ENCODE data around the gene SLC15A1. TPM values are rescaled to one million over a fixed set of nuclear protein-coding genes. Genes with fewer than 3 reads are reported as not detected.

SLC15A1 gene
- total RNA-seq, 4 donors from 2014 or later: 0.19 to 5.3 (median 2.3) TPM

DNA sequence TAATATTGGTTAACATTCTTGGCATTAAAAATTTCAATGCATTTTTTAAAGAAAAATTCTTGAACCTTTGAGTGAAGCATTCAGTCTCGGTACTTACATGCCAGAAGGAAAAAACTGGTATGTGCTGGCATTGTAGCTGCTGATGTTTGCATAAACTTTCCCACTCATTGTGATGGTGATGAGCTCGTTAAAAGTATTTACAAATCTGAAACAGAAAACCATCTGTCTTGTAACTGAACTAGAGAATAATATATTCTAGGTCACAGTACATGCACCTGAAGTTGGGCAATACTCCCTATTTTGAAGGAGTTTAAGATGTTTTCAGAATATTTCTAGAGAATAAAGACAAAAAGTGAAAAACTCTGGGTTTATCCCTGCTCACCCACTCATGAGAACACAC, 64.1 kb downstream of the SLC15A1 start:
- no peaks in the 10 kb centered on the region for H3K36me3 ChIP-seq
- H3K4me3 ChIP-seq: no peak overlapping the region
- 43 to 47% methylated on average over 2 of the region's 2 CpGs for WGBS, 2 donors
- no peaks in the 10 kb centered on the region for H3K9me3 ChIP-seq
- TF ChIP-seq, protein P1, sequence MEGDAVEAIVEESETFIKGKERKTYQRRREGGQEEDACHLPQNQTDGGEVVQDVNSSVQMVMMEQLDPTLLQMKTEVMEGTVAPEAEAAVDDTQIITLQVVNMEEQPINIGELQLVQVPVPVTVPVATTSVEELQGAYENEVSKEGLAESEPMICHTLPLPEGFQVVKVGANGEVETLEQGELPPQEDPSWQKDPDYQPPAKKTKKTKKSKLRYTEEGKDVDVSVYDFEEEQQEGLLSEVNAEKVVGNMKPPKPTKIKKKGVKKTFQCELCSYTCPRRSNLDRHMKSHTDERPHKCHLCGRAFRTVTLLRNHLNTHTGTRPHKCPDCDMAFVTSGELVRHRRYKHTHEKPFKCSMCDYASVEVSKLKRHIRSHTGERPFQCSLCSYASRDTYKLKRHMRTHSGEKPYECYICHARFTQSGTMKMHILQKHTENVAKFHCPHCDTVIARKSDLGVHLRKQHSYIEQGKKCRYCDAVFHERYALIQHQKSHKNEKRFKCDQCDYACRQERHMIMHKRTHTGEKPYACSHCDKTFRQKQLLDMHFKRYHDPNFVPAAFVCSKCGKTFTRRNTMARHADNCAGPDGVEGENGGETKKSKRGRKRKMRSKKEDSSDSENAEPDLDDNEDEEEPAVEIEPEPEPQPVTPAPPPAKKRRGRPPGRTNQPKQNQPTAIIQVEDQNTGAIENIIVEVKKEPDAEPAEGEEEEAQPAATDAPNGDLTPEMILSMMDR (IDR thresholded peaks at IDR 0.05): no peak
- no peak for TF ChIP-seq POLR2A (IDR thresholded peaks at IDR 0.05)
- intact Hi-C loops (cut with DNase I): no loop called here
- no peaks in the 10 kb centered on the region for H3K27me3 ChIP-seq
- no peak overlapping the region for H3K27ac ChIP-seq
- H3K4me1 ChIP-seq: no peaks in the 10 kb centered on the region
- no peak for DNase-seq

DNA sequence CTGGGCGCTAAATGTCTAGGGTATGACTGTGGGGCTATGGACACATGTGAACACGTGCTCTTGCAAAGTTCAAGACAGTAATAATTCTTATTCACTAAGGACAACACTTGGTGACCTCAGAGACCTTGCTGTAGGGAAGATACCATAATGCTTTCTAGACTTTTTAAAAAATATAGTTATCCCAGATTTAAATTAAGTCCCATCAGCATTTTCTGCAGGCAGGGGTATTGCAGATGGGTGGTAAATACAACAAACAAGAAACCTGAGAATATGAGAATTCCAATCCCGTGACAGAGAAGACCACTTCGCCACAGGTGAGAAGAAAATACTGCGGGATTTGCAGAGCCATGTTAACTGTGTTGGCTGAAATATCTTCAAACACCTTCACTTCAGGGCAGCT, 65.2 kb downstream of the SLC15A1 start:
- Histone ChIP-seq H3K27me3 (no peaks in the 10 kb centered on the region), H3K4me1 (no peaks in the 10 kb centered on the region), H3K9me3 (no peaks in the 10 kb centered on the region), H3K4me3 (no peak overlapping the region), H3K27ac (no peak overlapping the region), H3K36me3 (no peaks in the 10 kb centered on the region)
- 67 to 81% methylated on average over 5 of the region's 5 CpGs for WGBS, 2 donors
- no peak for DNase-seq
- no peak for TF ChIP-seq POLR2A (IDR thresholded peaks at IDR 0.05)
- TF ChIP-seq, protein P1 (IDR thresholded peaks at IDR 0.05): no peak
- intact Hi-C loops (cut with DNase I): no loop called here

DNA sequence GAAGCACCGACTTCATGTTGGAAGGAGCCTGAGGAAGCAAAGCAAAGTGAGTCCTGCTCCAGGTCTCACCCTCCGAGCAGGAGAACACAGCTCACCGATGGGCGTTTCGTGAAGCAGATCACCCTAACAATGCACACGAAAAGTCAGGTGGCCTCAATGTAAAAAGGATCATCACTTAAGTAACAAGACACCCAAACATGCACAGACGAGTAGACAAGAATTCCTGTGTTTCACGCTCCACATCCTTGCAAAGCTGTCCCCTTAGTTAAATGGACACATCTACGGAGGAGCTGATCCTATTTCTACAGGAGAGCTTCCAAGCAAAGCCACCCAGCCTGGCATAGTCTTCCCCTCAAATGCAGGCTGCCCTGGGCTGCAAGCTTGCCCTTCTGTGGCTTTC, 66.2 kb downstream of the SLC15A1 start:
- TF ChIP-seq POLR2A (IDR thresholded peaks at IDR 0.05): no peak
- TF ChIP-seq, protein P1 (IDR thresholded peaks at IDR 0.05): no peak
- intact Hi-C loops (cut with DNase I): no loop called here
- H3K9me3 ChIP-seq: no peaks in the 10 kb centered on the region
- H3K27me3 ChIP-seq: no peaks in the 10 kb centered on the region
- H3K4me1 ChIP-seq: no peaks in the 10 kb centered on the region
- no peaks in the 10 kb centered on the region for H3K36me3 ChIP-seq
- no peak overlapping the region for H3K4me3 ChIP-seq
- 41 to 74% methylated on average over 5 of the region's 9 CpGs for WGBS, 2 donors
- no peak for DNase-seq
- H3K27ac ChIP-seq: no peak overlapping the region

DNA sequence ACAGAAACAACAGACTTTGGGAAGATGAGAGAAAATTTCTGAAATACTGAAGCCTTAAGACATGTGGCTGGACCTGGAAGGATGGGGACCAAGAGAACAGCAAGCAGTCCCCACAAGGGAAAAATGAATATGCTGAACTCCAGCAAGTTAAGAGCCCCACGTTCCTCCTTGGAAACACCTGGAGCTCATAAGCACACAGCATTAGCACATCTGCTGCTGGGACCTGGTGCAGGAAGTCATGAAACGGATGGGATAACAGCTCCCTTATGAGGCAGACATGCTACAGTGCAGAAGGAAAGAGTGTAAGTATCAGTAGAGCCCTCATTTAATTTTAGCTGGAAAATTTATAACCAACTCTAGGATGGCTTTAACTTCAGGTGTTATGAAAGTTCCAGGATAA, 67.3 kb downstream of the SLC15A1 start:
- TF ChIP-seq, protein P1 (IDR thresholded peaks at IDR 0.05): no peak
- TF ChIP-seq POLR2A (IDR thresholded peaks at IDR 0.05): no peak
- Histone ChIP-seq H3K4me1 (no peaks in the 10 kb centered on the region), H3K27ac (no peak overlapping the region), H3K27me3 (no peaks in the 10 kb centered on the region), H3K36me3 (no peaks in the 10 kb centered on the region), H3K4me3 (no peak overlapping the region), H3K9me3 (no peaks in the 10 kb centered on the region)
- DNase-seq: no peak
- intact Hi-C loops (cut with DNase I): no loop called here
- WGBS, 2 donors: 33 to 77% methylated on average over 2 of the region's 2 CpGs

DNA sequence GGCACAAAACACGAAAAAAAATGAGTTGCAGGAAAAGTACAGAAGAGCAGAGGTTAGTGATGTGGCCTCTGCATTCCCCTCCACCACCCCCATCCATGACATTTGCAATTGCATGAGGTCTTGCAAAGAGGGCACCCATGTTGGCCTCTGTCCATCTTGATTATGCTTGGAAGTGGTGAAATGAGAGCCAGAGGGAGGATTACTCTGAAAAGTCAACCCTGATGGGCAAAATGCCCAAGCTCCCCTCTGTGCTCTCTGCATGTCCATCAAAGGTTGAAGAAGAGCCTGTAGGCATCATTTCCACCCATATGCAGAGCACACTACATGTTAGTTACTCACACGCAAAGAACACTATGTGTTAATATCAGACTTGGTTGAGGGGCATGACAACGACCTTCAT, 71.4 kb downstream of the SLC15A1 start:
- 74 to 78% methylated on average over 3 of the region's 3 CpGs for WGBS, 2 donors
- Histone ChIP-seq H3K27ac (no peak overlapping the region), H3K36me3 (no peaks in the 10 kb centered on the region), H3K4me1 (peaks cover 0 to 25% (median 0%) of the 10 kb centered on the region in 3 donors), H3K4me3 (no peak overlapping the region), H3K27me3 (no peaks in the 10 kb centered on the region), H3K9me3 (no peaks in the 10 kb centered on the region)
- no peak for TF ChIP-seq POLR2A (IDR thresholded peaks at IDR 0.05)
- TF ChIP-seq, protein P1 (IDR thresholded peaks at IDR 0.05): no peak
- no peak for DNase-seq
- intact Hi-C loops (cut with DNase I): no loop called here

All from esophagus squamous epithelium (tissue), 5 donors.